Smooth muscle cell (in vitro differentiated cells): Measurements from ENCODE around the gene STAB2. TPM values are rescaled to one million over a fixed set of nuclear protein-coding genes. Genes with fewer than 3 reads are reported as not detected.

ENCODE experiments used
- DNase-seq: peaks from one replicate; lab custom pipeline; 2025; ENCODE audit not compliant: unreplicated experiment; lab: John Stamatoyannopoulos, UW
- H2AFZ ChIP-seq: fragments of 200-600 bp; sonication (generic); 2 replicates; pipeline ENCODE4 v1.6.0; 2016; ENCODE audit warnings: antibody characterized with exemption, low read depth, mild to moderate bottlenecking
- H3F3A ChIP-seq: fragments of 200-600 bp; sonication (generic); 2 replicates; pipeline ENCODE4 v1.6.0; 2017; ENCODE audit warnings: antibody characterized with exemption, low read depth
- H3K27ac ChIP-seq: fragments of 200-600 bp; sonication (generic); 2 replicates; pipeline ENCODE4 v1.5.1; 2016; ENCODE audit warnings: low read depth, mild to moderate bottlenecking
- H3K27me3 ChIP-seq: fragments of 200-600 bp; sonication (generic); 2 replicates; pipeline ENCODE4 v1.6.1; 2016; ENCODE audit warnings: low read depth, mild to moderate bottlenecking
- H3K36me3 ChIP-seq: fragments of 200-600 bp; sonication (generic); 2 replicates; pipeline ENCODE4 v1.5.1; 2016; ENCODE audit warnings: low read depth
- H3K4me1 ChIP-seq: fragments of 200-600 bp; sonication (generic); 2 replicates; pipeline ENCODE4 v1.5.1; 2016; ENCODE audit warnings: low read depth
- H3K4me2 ChIP-seq: fragments of 200-600 bp; sonication (generic); 2 replicates; pipeline ENCODE4 v1.6.0; 2016; ENCODE audit warnings: mild to moderate bottlenecking
- H3K4me3 ChIP-seq: fragments of 200-600 bp; sonication (generic); 2 replicates; pipeline ENCODE4 v1.5.1; 2016; ENCODE audit warnings: mild to moderate bottlenecking
- H3K79me2 ChIP-seq: fragments of 200-600 bp; sonication (generic); 2 replicates; pipeline ENCODE4 v1.6.0; 2016; ENCODE audit warnings: low read depth, mild to moderate bottlenecking
- H3K9ac ChIP-seq: fragments of 200-600 bp; sonication (generic); 2 replicates; pipeline ENCODE4 v1.6.0; 2016; ENCODE audit warnings: low read depth
- H3K9me3 ChIP-seq: fragments of 200-600 bp; sonication (generic); replicated peaks from 2 replicates; pipeline ENCODE4 v1.5.1; 2016; ENCODE audit warnings: low read depth
- H4K20me1 ChIP-seq: fragments of 200-600 bp; sonication (generic); 2 replicates; pipeline ENCODE4 v1.6.0; 2016; ENCODE audit warnings: low read depth
- CTCF ChIP-seq: fragments of 200-600 bp; sonication (generic); IDR thresholded peaks from 2 replicates; pipeline ENCODE4 v1.5.1; 2017; ENCODE audit warnings: borderline replicate concordance, mild to moderate bottlenecking, antibody characterized with exemption; ENCODE audit not compliant: insufficient read depth, poor library complexity, severe bottlenecking
- WGBS: methylation state at CpG from one replicate; pipeline ENCODE4 v1.1.7; 2016; ENCODE audit warnings: low lambda C conversion rate; 5-methylcytosine and 5-hydroxymethylcytosine counted together
- polyA plus RNA-seq: library from polyadenylated mRNA; unstranded; fragments of >200 nt; fragmentation: Nextera tagmentation; extraction: Ambion mirVana; gene quantifications from 2 replicates; pipeline ENCODE4 v1.2.1, GENCODE V29; 2016
- total RNA-seq: library from RNA; depleted of rRNA; stranded (reverse); fragments of >200 nt; gene quantifications from 2 replicates; pipeline ENCODE4 v1.2.3, GENCODE V29; 2014

The STAB2 gene
- total and polyA plus RNA-seq, 2 experiments from 2014 or later = not detected

GRCh38 chr12:103773109-103773910 is 186.2 kb downstream of the STAB2 start:
- Histone ChIP-seq H3K27ac (no peak overlapping the region), H3K9me3 (no peaks in the 10 kb centered on the region), H3K4me3 (no peak overlapping the region), H3K79me2 (no peaks in the 10 kb centered on the region), H4K20me1 (no peaks in the 10 kb centered on the region), H2AFZ (no peak overlapping the region), H3K4me1 (peaks cover 3% of the 10 kb centered on the region), H3K4me2 (no peak overlapping the region), H3K36me3 (no peaks in the 10 kb centered on the region), H3K9ac (no peak overlapping the region), H3F3A (no peaks in the 10 kb centered on the region), H3K27me3 (no peaks in the 10 kb centered on the region)
- TF ChIP-seq CTCF = no peak
- 83% methylated on average over 4 of the region's 4 CpGs for WGBS
- DNase-seq = no peak

GRCh38 chr12:103774977-103775560 is 188.0 kb downstream of the STAB2 start:
- Histone ChIP-seq H3K36me3 (no peaks in the 10 kb centered on the region), H3K4me2 (no peak overlapping the region), H3K9me3 (no peaks in the 10 kb centered on the region), H3K9ac (no peak overlapping the region), H2AFZ (no peak overlapping the region), H4K20me1 (no peaks in the 10 kb centered on the region), H3K27ac (no peak overlapping the region), H3K4me3 (no peak overlapping the region), H3K4me1 (peaks cover 3% of the 10 kb centered on the region), H3K79me2 (no peaks in the 10 kb centered on the region), H3K27me3 (no peaks in the 10 kb centered on the region), H3F3A (no peaks in the 10 kb centered on the region)
- DNase-seq = no peak
- TF ChIP-seq CTCF = no peak
- WGBS = 92% methylated on average over 10 of the region's 10 CpGs

GRCh38 chr12:103778781-103779180 is 191.7 kb downstream of the STAB2 start:
- no peak overlapping the region for H3K27ac ChIP-seq
- no peak for TF ChIP-seq CTCF
- no peak overlapping the region for H3K9ac ChIP-seq
- no peaks in the 10 kb centered on the region for H3F3A ChIP-seq
- H2AFZ ChIP-seq = no peak overlapping the region
- no peaks in the 10 kb centered on the region for H3K36me3 ChIP-seq
- no peaks in the 10 kb centered on the region for H3K27me3 ChIP-seq
- H3K4me1 ChIP-seq = peaks cover 2% of the 10 kb centered on the region
- no peak overlapping the region for H3K4me3 ChIP-seq
- no peaks in the 10 kb centered on the region for H4K20me1 ChIP-seq
- peak overlapping the region; percentile 43 for H3K4me2 ChIP-seq
- no peaks in the 10 kb centered on the region for H3K79me2 ChIP-seq
- no peak for DNase-seq
- H3K9me3 ChIP-seq = no peaks in the 10 kb centered on the region
- WGBS = 86% methylated on average over 6 of the region's 6 CpGs
